H1 (cell line): ENCODE data around the gene LRCH3. TPM values are rescaled to one million over a fixed set of nuclear protein-coding genes. Genes with fewer than 3 reads are reported as not detected.
"Not testable (repeated sequence)": the region's sequence is repeated elsewhere in the genome, so short reads cannot be mapped to it uniquely, and the experiment has no call there.

Experiments
- CTCF ChIA-PET: fragments of 300-600 bp; sonication (Branson Sonifier 250); formaldehyde crosslinking; loops from one replicate; lab custom pipeline; 2021; ENCODE audit not compliant: partially characterized antibody; lab: Charles Lee
- POLR2A ChIA-PET: fragments of 300-600 bp; sonication (Branson Sonifier 250); formaldehyde crosslinking; loops from one replicate; lab custom pipeline; 2021; ENCODE audit warnings: inconsistent platforms; ENCODE audit not compliant: partially characterized antibody; lab: Charles Lee
- DNase-seq, 2 experiments: peaks; one replicate each; pipeline versions ENCODE4 v3.0.0 to v3.0.0-alpha.2; 2010 to 2022; ENCODE audit warnings: low spot score in 2 of 2, low read depth in 1 of 2, mixed read lengths in 1 of 2
- FAIRE-seq: peaks from 2 replicates; lab custom pipeline; 2011; peaks lifted over from hg19 to GRCh38; lab: Jason Lieb, UNC
- H2AFZ ChIP-seq: 2 replicates; pipeline ENCODE4 v1.8.1; 2012; ENCODE audit warnings: low read length, inconsistent platforms
- H2AK5ac ChIP-seq: 2 replicates; pipeline ENCODE4 v1.6.1; 2013; ENCODE audit warnings: low read depth, low read length
- H2BK120ac ChIP-seq: replicated peaks from 2 replicates; pipeline ENCODE3; 2013; ENCODE audit warnings: low read depth, low read length, inconsistent platforms
- H2BK12ac ChIP-seq: 2 replicates; pipeline ENCODE4 v1.6.1; 2013; ENCODE audit warnings: low read depth, low read length
- H2BK15ac ChIP-seq: 2 replicates; pipeline ENCODE4 v1.6.1; 2013; ENCODE audit warnings: low read length
- H2BK20ac ChIP-seq: 2 replicates; pipeline ENCODE4 v1.6.1; 2013; ENCODE audit warnings: low read length
- H2BK5ac ChIP-seq: 2 replicates; pipeline ENCODE4 v1.6.1; 2013; ENCODE audit warnings: low read depth, low read length
- H3K14ac ChIP-seq: 2 replicates; pipeline ENCODE4 v1.6.1; 2013; ENCODE audit warnings: inconsistent platforms; ENCODE audit not compliant: insufficient read length
- H3K18ac ChIP-seq: 2 replicates; pipeline ENCODE4 v1.6.1; 2013; ENCODE audit warnings: low read length; ENCODE audit errors: extremely low read depth
- H3K23ac ChIP-seq: 2 replicates; pipeline ENCODE4 v1.6.1; 2013; ENCODE audit warnings: inconsistent platforms; ENCODE audit not compliant: insufficient read length
- H3K23me2 ChIP-seq: 2 replicates; pipeline ENCODE4 v1.6.1; 2013; ENCODE audit warnings: low read depth, low read length
- H3K27ac ChIP-seq: 2 replicates; pipeline ENCODE4 v1.6.1; 2011; ENCODE audit warnings: low read depth, low read length, inconsistent platforms
- H3K27me3 ChIP-seq, 4 experiments: replicated peaks in 1 of 4; 1 replicate in 1 of 4; 2 replicates in 3 of 4; pipeline versions ENCODE4 v1.6.1 to v1.8.1; 2011 to 2013; ENCODE audit warnings: low read length in 3 of 4, mild to moderate bottlenecking in 3 of 4, inconsistent platforms in 2 of 4, mixed read lengths in 2 of 4, moderate library complexity in 1 of 4; ENCODE audit not compliant: control insufficient read depth in 3 of 4, insufficient read depth in 3 of 4; ENCODE audit errors: extremely low read depth in 1 of 4
- H3K36me3 ChIP-seq, 4 experiments: 2 replicates each; pipeline versions ENCODE4 v1.6.1 to v1.8.1; 2011 to 2013; ENCODE audit warnings: mild to moderate bottlenecking in 4 of 4, low read length in 3 of 4, moderate library complexity in 2 of 4, control low read depth in 1 of 4, inconsistent platforms in 1 of 4; ENCODE audit not compliant: insufficient read depth in 4 of 4, control insufficient read depth in 2 of 4
- H3K4ac ChIP-seq: replicated peaks from 2 replicates; pipeline ENCODE3; 2013; ENCODE audit warnings: low read length, low read depth, mixed read lengths, inconsistent platforms; ENCODE audit not compliant: insufficient read length
- H3K4me1 ChIP-seq, 4 experiments: replicated peaks in 1 of 4; 1 replicate in 1 of 4; 2 replicates in 3 of 4; pipeline versions ENCODE4 v1.6.1 to v1.8.1; 2011 to 2013; ENCODE audit warnings: low read length in 3 of 4, inconsistent platforms in 2 of 4, mixed read lengths in 1 of 4; ENCODE audit not compliant: insufficient read depth in 4 of 4, control insufficient read depth in 3 of 4
- H3K4me2 ChIP-seq, 2 experiments: 2 replicates each; pipeline versions ENCODE4 v1.6.1 to v1.8.1; 2011 to 2013; ENCODE audit warnings: low read depth in 2 of 2, low read length in 2 of 2, control low read depth in 1 of 2, inconsistent platforms in 1 of 2, mild to moderate bottlenecking in 1 of 2; ENCODE audit not compliant: insufficient read depth in 1 of 2
- H3K4me3 ChIP-seq, 4 experiments: fragments of 200-600, 300-600 bp in 1 of 4; sonication (generic), shearing (Covaris generic), sonication (Bioruptor Twin) in 1 of 4; 2 replicates each; pipeline versions ENCODE4 v1.5.1 to v1.8.1; 2011 to 2016; ENCODE audit warnings: low read length in 4 of 4, low read depth in 3 of 4, control low read depth in 2 of 4, inconsistent platforms in 2 of 4, mild to moderate bottlenecking in 2 of 4, mixed read lengths in 1 of 4, moderate library complexity in 1 of 4; ENCODE audit not compliant: insufficient read depth in 2 of 4; ENCODE audit errors: extremely low read depth in 1 of 4
- H3K56ac ChIP-seq: replicated peaks from 2 replicates; pipeline ENCODE3; 2013; ENCODE audit warnings: low read depth, mild to moderate bottlenecking, mixed read lengths, low read length, inconsistent platforms; ENCODE audit not compliant: insufficient read length
- H3K79me1 ChIP-seq: 2 replicates; pipeline ENCODE4 v1.6.1; 2013; ENCODE audit warnings: low read depth, low read length, control low read depth
- H3K79me2 ChIP-seq, 2 experiments: 2 replicates each; pipeline versions ENCODE4 v1.6.1 to v1.8.1; 2012 to 2013; ENCODE audit warnings: low read length in 2 of 2, mild to moderate bottlenecking in 2 of 2, inconsistent platforms in 1 of 2; ENCODE audit not compliant: insufficient read depth in 2 of 2, control insufficient read depth in 1 of 2
- H3K9ac ChIP-seq, 4 experiments: replicated peaks in 1 of 4; 1 replicate in 1 of 4; 2 replicates in 3 of 4; pipeline versions ENCODE4 v1.6.1 to v1.8.1; 2011 to 2013; ENCODE audit warnings: low read depth in 3 of 4, low read length in 3 of 4, control low read depth in 2 of 4, mild to moderate bottlenecking in 2 of 4, moderate library complexity in 2 of 4, inconsistent platforms in 1 of 4; ENCODE audit errors: extremely low read depth in 1 of 4
- H3K9me3 ChIP-seq, 2 experiments: 2 replicates each; pipeline versions ENCODE4 v1.6.1 to v1.8.1; 2012 to 2013; ENCODE audit warnings: mild to moderate bottlenecking in 2 of 2, moderate library complexity in 2 of 2, control low read depth in 1 of 2, inconsistent platforms in 1 of 2, low read depth in 1 of 2, low read length in 1 of 2, mixed read lengths in 1 of 2; ENCODE audit not compliant: insufficient read depth in 2 of 2
- H4K20me1 ChIP-seq, 2 experiments: replicated peaks in 1 of 2; 2 replicates each; pipeline versions ENCODE3 to v1.8.1; 2011 to 2013; ENCODE audit warnings: inconsistent platforms in 2 of 2, low read length in 2 of 2, mild to moderate bottlenecking in 1 of 2; ENCODE audit not compliant: insufficient read depth in 2 of 2, control insufficient read depth in 1 of 2
- H4K5ac ChIP-seq: 2 replicates; pipeline ENCODE4 v1.6.1; 2013; ENCODE audit warnings: low read length, low read depth, mixed read lengths, inconsistent platforms; ENCODE audit not compliant: insufficient read length
- H4K8ac ChIP-seq: 2 replicates; pipeline ENCODE4 v1.8.0; 2013; ENCODE audit warnings: mild to moderate bottlenecking, moderate library complexity, low read length, inconsistent platforms; ENCODE audit not compliant: insufficient read depth; ENCODE audit errors: extremely low read depth
- H4K91ac ChIP-seq: replicated peaks from 2 replicates; pipeline ENCODE3; 2013; ENCODE audit warnings: low read length, mixed read lengths, inconsistent platforms; ENCODE audit not compliant: insufficient read length
- BACH1 ChIP-seq: IDR thresholded peaks from 2 replicates; pipeline ENCODE4 v1.6.1; 2012; ENCODE audit warnings: low read length, improper control_type of control experiment
- POLR2A ChIP-seq, 2 experiments: IDR thresholded peaks; 1 replicate in 1 of 2; 2 replicates in 1 of 2; pipeline ENCODE4 v1.6.1; 2011; ENCODE audit warnings: low read depth in 2 of 2, low read length in 2 of 2, mild to moderate bottlenecking in 2 of 2; ENCODE audit errors: control extremely low read depth in 1 of 2
- SIX5 ChIP-seq: IDR thresholded peaks from 2 replicates; pipeline ENCODE4 v1.6.1; 2011; ENCODE audit warnings: mild to moderate bottlenecking, low read depth, low read length
- SUZ12 ChIP-seq: fragments of 200-600 bp; sonication (generic); IDR thresholded peaks from 2 replicates; pipeline ENCODE4 v1.6.1; 2012; ENCODE audit warnings: mild to moderate bottlenecking, inconsistent platforms, low read length, moderate library complexity, mixed read lengths
- ZNF274 ChIP-seq: IDR thresholded peaks from 2 replicates; pipeline ENCODE4 v1.7.0; 2012; ENCODE audit warnings: low read length, borderline replicate concordance; ENCODE audit errors: extremely low read depth
- WGBS, 2 experiments: shearing (Covaris generic) in 1 of 2; methylation state at CpG; one replicate each; pipeline versions ENCODE4 v1.1.6 to v1.1.7; 2013 to 2015; ENCODE audit warnings: low lambda C conversion rate in 2 of 2, mixed read lengths in 2 of 2, inconsistent platforms in 1 of 2, low coverage in 1 of 2, missing lambda C conversion rate in 1 of 2; ENCODE audit not compliant: insufficient replicate concordance in 2 of 2, insufficient coverage in 1 of 2, insufficient read length in 1 of 2; ENCODE audit errors: extremely low coverage in 1 of 2, missing lambda C conversion rate in 1 of 2; 5-methylcytosine and 5-hydroxymethylcytosine counted together
- polyA plus RNA-seq, 7 experiments: library from polyadenylated mRNA; depleted of rRNA in 3 of 7; stranded (reverse) in 5 of 7; unstranded in 2 of 7; fragments of >200 nt in 5 of 7; fragments of 200-250 nt in 2 of 7; gene quantifications; 1 replicate in 5 of 7; 2 replicates in 1 of 7; 4 replicates in 1 of 7; pipeline versions ENCODE4 v1.2.1 to v1.2.3, GENCODE V29; 2011 to 2013; ENCODE audit warnings: missing spikeins in 2 of 7, mixed read lengths in 2 of 7
- total RNA-seq: library from RNA; stranded (reverse); fragmentation: NEBNext Ultra II Directional; extraction: Animal tissue kit (Norgen Biotek cat#: 25700); gene quantifications from 2 replicates; pipeline ENCODE4 v1.2.1, GENCODE V29; 2021

LRCH3 gene
- total and polyA plus RNA-seq, 2 of the 8 experiments (the other 6 are each of a cell fraction or from before 2014, with no cell fraction given), result 58.4 to 66.0 TPM

DNA sequence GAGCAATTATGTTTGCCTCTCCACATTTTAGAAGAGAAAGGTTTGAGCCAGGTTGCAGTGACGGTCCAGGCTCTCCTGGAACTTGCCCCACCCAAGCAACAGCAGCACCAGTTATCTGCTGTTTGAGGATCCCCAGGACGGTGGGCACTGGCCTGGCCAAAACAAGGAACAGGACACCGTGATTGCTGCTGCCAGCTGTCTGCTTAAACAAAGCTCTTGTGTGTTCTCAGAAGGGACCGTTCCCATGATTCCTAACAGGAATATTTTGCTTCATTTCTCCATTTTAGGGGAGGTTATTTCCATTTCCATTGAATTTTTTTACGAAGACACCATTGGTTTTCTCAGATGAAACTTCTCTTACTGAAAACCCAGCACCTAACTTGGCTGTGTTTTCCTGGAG lies 92.5 kb downstream of the LRCH3 start (continued):
- TF ChIP-seq BACH1 (no peak), ZNF274 (no peak), SUZ12 (no peak), POLR2A (IDR thresholded peaks at IDR 0.05; ENCODE audit: control extremely low read depth in 1 of 2, low read depth in 2 of 2, low read length in 2 of 2) (no peak), SIX5 (no peak)

DNA sequence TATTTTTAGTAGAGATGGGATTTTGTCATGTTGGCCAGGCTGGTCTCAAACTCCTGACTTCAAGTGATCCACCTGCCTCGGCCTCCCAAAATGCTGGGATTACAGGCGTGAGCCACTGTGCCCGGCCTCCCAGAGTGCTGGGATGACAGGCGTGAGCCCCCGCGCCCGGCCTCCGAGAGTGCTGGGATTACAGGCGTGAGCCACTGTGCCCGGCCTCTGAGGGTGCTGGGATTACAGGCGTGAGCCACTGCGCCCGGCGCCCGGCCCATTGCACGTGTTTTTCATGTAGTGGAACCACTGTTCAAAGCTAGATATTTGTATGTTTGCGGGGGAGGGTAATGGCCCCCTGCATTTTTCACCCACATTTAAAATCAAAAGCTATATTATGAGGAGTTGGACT lies 93.3 kb downstream of the LRCH3 start:
- H3K79me2 ChIP-seq, H3K9ac ChIP-seq, H2AK5ac ChIP-seq, H3K23me2 ChIP-seq, H2BK12ac ChIP-seq, H2BK20ac ChIP-seq, H3K4ac ChIP-seq, H3K56ac ChIP-seq, H3K79me1 ChIP-seq, H3K18ac ChIP-seq, H4K20me1 ChIP-seq, H2BK15ac ChIP-seq, H3K4me3 ChIP-seq, H2BK120ac ChIP-seq, H2AFZ ChIP-seq, DNase-seq, H4K8ac ChIP-seq, H4K91ac ChIP-seq, H3K14ac ChIP-seq, CTCF ChIA-PET, H3K23ac ChIP-seq, FAIRE-seq, H4K5ac ChIP-seq, H3K4me2 ChIP-seq, H3K27me3 ChIP-seq, H3K36me3 ChIP-seq, H3K27ac ChIP-seq, H3K9me3 ChIP-seq, H2BK5ac ChIP-seq: not testable (repeated sequence)
- H3K4me1 ChIP-seq, result peaks cover 7 to 19% (median 13%) of the 10 kb centered on the region in 4 experiments; a peak in 6 of 7 replicates
- POLR2A ChIA-PET, result interaction anchor here (1.9 kb wide), 1 partner anchor 20 kb away, joined by 3 read pairs; no protein-coding TSS in a partner anchor
- 93% methylated on average over 17 of the region's 17 CpGs; no CpG with 5 or more reads in 1 of the 2 experiments for WGBS, 2 experiments
